DMS79 treated with DMSO at 0.1 percent for 48 hours (cell line): Measurements from ENCODE around the gene AK9.
A peak's percentile ranks its signal among the peaks of the same experiment; 100 is the strongest.

Experiments
- DNase-seq: peaks from one replicate; lab custom pipeline; 2025; lab: John Stamatoyannopoulos, UW

Gene AK9

GRCh38 chr6:109695468-109695867 lies 4.5 kb upstream of the AK9 start:
- DNase-seq, result no peak

- no peak for DNase-seq
Measured at GRCh38 chr6:109693111-109693510, 2.1 kb upstream of the AK9 start.

- peak; percentile 74 for DNase-seq
Measured at GRCh38 chr6:109690373-109690736, 647 bp downstream of the AK9 start.

DNA sequence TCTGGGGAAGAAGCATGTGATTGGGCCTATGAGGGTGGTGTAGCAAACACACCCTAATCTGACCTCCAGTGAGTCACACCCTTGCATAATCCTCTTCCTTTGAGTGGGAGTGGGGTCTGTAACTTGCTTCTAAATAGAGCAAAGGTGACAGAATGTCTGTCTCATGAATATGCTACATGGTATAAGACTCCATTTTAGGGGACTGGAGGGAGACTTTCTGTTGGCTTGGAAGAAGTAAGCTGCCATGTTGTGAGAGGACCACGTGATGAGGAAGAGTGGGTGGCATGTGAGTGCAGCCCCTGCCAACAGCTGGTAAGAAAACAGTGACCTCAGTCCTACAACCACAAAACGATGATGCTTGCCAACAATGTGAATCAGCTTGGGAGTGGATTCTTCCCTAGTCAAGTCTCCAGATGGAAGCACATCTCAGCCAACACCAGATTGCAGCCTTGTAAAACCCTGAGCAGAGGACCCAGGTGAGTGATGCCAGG lies 3.7 kb downstream of the AK9 start:
- DNase-seq, result no peak

- no peak for DNase-seq
Measured at GRCh38 chr6:109686566-109687265, 4.3 kb downstream of the AK9 start.

DNA sequence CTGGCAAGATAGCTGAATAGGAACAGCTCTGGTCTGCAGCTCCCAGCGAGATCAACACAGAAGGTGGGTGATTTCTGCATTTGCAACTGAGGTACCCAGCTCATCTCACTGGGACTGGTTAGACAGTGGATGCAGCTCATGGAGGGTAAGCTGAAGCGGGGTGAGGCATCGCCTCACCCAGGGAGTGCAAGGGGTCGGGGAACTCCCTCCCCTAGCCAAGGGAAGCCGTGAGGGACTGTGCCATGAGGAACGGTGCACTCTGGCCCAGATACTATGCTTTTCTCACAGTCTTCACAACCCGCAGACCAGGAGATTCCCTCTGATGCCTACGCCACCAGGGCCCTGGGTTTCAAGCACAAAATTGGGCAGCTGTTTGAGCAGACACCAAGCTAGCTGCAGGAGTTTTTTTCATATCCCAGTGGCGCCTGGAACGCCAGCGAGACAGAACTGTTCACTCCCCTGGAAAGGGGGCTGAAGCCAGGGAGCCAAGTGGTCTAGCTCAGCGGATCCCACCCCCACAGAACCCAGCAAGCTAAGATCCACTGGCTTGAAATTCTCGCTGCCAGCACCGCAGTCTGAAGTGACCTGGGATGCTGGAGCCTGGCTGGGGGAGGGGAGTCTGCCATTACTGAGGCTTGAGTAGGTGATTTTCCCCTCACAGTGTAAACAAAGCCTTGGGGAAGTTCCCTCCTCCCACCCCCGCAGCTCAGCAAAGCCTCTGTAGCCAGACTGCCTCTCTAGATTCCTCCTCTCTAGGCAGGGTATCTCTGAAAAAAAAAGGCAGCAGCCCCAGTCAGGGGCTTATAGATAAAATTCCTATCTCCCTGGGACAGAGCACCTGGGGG lies 12.1 kb downstream of the AK9 start:
- peak; percentile 74 for DNase-seq

DNA sequence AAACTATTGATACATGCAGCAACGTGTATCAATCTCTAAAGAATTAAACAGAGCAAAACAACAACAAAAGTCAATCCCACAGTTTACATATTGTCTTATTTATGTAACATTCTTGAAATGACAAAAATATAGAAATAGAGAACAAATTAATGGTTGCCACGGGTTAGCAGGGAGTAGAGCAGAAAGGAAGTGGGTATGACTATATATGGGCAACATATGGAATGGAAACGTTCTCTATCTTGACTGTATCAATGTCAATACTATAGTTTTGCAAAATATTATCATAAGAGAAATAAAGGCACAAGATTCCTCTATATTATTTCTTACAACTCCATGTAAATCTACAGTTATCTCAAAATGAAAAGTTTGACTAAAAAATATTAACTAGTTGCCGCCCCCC lies 12.8 kb downstream of the AK9 start:
- DNase-seq, result peak; percentile 66

GRCh38 chr6:109676724-109677123 lies 14.3 kb downstream of the AK9 start:
- no peak for DNase-seq

GRCh38 chr6:109672839-109673238 lies 18.2 kb downstream of the AK9 start:
- DNase-seq, result no peak

DNA sequence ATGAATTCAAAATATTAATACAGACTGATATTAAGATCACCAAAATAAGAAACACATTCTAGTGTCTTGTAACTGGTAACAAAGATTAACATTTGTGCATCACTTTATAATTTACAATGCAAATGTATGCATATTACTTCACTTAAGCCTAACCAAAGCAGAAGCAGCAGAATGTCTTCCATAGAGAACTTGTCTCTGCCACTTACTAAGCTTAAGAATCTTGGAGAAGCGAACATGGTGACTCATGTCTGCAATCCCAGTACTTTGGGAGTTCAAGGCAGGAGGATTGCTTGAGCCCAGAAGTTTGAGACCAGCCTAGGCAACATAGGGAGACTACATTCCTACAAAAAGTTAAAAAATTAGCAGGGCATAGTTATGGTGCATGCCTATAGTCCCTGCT lies 18.8 kb downstream of the AK9 start:
- DNase-seq, result no peak

DNA sequence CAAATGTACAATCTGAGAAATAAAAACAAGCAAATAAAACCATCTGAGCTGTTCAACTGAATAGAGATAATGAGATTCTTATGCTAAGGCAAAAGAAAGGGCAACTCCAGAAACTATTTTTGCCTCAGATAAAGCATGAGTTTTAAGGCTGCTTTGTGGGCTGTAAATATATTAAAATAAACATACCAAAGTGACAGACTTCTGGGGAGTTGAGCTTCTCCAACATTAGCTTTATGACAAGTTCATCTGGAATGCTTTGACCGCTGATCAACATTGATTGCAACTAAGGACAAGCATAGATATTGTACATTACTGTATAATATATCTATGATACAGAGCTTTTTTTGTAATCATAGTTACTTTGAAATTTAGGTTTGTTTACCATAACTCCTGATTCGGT lies 19.3 kb downstream of the AK9 start:
- DNase-seq, result no peak

DNA sequence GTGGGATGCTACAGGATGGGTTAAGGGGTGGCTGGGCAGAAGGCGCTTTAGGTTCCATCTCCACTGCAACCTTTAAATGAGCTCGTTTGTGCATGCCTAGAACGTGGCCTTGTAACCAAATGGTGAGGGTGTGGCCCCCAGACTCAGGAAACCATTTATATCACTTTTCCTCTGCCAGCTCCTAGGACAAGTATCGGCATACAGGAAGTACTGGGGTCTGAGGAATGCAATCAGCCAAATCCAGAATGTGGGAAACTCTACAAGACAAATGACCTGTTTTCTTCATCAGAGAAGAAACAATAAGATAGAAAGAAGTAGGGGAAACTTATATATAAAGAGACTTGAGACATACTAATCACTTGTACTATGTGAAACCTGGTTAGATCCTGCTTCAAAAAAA lies 21.2 kb downstream of the AK9 start:
- no peak for DNase-seq

- DNase-seq, result no peak
Measured at GRCh38 chr6:109662192-109662591, 28.8 kb downstream of the AK9 start.

DNA sequence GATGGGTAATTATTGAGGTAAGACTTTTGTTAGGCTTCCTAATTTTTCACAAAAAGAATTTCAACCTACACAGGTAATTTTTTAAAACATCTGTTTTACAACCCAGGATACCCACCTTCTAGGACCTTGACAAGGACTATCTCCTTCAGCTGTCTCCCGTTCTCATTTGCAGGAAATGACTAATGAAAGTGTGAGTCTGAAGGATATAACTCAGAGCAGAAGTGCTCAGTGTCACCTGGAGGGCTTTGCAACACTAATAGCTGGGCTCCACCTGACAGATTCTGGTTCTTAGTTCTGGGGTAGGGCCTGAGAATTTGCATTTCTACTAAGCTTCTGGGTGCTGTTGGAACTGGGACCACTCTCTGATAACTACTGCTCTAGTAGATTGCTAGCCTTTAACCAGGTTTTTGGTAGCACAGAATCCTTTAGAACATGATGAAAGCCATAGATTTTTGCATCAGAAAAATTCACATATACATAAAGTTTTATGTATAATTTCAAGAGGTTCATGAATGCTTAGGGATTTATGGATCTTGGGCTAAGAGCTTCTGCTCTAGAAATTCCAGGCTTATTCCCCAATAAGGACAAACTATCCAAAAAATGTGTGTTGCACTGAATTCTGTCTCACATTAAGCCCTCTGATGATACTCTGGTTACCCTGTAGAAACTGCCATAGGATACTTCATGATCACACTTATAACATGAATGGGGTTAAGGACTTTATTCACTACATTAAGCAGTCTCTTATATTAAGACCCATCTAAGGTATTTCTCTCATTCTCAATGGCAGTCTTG lies 30.3 kb downstream of the AK9 start:
- DNase-seq, result no peak

DNA sequence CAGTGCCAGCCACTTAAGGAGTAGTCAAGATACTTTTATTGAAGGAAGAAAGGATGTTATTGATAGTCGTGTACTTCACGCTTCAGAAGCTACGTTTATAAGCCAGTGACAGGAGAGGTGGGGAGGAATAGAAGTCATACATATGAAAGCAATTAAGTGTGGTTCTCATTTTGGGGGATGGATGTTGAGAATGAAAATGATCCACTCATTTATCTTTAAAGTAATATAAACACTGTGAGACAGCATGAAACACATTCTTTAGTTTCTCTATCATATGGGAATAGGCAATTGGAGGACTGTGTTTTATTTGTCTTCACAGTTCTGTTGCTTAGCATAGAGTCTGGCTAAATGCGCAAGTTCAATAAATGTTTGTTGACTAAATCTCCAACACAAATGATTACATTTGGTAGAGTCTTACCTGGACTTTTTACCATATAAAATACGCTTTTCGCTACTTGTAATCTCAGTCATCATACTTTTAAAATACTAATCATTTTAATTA lies 35.2 kb downstream of the AK9 start:
- DNase-seq, result no peak

- no peak for DNase-seq
Measured at GRCh38 chr6:109653264-109653663, 37.7 kb downstream of the AK9 start.

GRCh38 chr6:109644131-109644530 lies 46.9 kb downstream of the AK9 start:
- no peak for DNase-seq

GRCh38 chr6:109632405-109632804 lies 58.6 kb downstream of the AK9 start:
- no peak for DNase-seq

DNA sequence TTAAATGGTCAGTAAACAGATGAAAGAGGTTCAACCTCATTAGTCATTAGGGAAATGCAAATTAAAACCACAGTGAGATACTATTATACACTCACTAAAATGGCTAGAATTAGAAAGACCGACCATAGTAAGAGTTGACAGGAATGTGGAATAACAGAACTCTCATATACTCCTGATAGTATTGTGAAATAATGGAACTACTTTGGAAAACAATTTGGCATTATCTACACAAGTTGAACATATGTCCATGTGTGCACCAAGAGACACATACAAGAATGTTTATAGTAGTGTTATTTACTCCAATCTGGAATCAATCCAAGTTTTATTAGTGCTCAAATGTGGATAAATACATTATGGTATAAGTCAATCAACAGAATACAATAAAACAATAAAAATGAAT lies 59.6 kb downstream of the AK9 start:
- no peak for DNase-seq

GRCh38 chr6:109628158-109629000 lies 62.6 kb downstream of the AK9 start:
- DNase-seq, result no peak

GRCh38 chr6:109626311-109626710 lies 64.7 kb downstream of the AK9 start:
- no peak for DNase-seq

GRCh38 chr6:109625199-109625598 lies 65.8 kb downstream of the AK9 start:
- DNase-seq, result no peak
